ENCODE measurements around the gene UBE2C.
A peak's percentile ranks its signal among the peaks of the same experiment; 100 is the strongest.

Gene UBE2C

GRCh38 chr20:45833030-45833882, 20.8 kb downstream of the UBE2C start, which contains the start of gene SNX21:
Gene SNX21 (plus strand): TSS chr20:45833799. CDS start chr20:45833920, 121 bp downstream.
- DNase-seq (ENCODE audit: low read depth), result no peak

GRCh38 chr20:45833883-45834796, 21.7 kb downstream of the UBE2C start:
- DNase-seq (ENCODE audit: low read depth), result no peak

GRCh38 chr20:45834797-45835161, 22.3 kb downstream of the UBE2C start:
- no peak for DNase-seq (ENCODE audit: low read depth)

- no peak for DNase-seq (ENCODE audit: low read depth)
These were observed 22.9 kb downstream of the UBE2C start for GRCh38 chr20:45835329-45835765.

- no peak for DNase-seq (ENCODE audit: low read depth)
These were observed 23.4 kb downstream of the UBE2C start for GRCh38 chr20:45835825-45836224.

GRCh38 chr20:45836841-45837240, 24.4 kb downstream of the UBE2C start:
- DNase-seq (ENCODE audit: low read depth), result no peak

- DNase-seq (ENCODE audit: low read depth), result no peak
These were observed 28.3 kb downstream of the UBE2C start for GRCh38 chr20:45840700-45841198.

- no peak for DNase-seq (ENCODE audit: low read depth)
These were observed 29.1 kb downstream of the UBE2C start for GRCh38 chr20:45841407-45842129.

GRCh38 chr20:45842169-45842812, 29.8 kb downstream of the UBE2C start:
- no peak for DNase-seq (ENCODE audit: low read depth)

- DNase-seq (ENCODE audit: low read depth), result no peak
These were observed 31.1 kb downstream of the UBE2C start for GRCh38 chr20:45843506-45843905.

- DNase-seq (ENCODE audit: low read depth), result no peak
These were observed 33.0 kb downstream of the UBE2C start for GRCh38 chr20:45845452-45845851.

- no peak for DNase-seq (ENCODE audit: low read depth)
These were observed 36.0 kb downstream of the UBE2C start for GRCh38 chr20:45848421-45848820.

GRCh38 chr20:45848969-45849582, 36.6 kb downstream of the UBE2C start:
- no peak for DNase-seq (ENCODE audit: low read depth)

GRCh38 chr20:45850238-45850637, 37.8 kb downstream of the UBE2C start:
- no peak for DNase-seq (ENCODE audit: low read depth)

- DNase-seq (ENCODE audit: low read depth), result no peak
These were observed 38.5 kb downstream of the UBE2C start for GRCh38 chr20:45850926-45851325.

- no peak for DNase-seq (ENCODE audit: low read depth)
These were observed 39.1 kb downstream of the UBE2C start for GRCh38 chr20:45851501-45851900.

- no peak for DNase-seq (ENCODE audit: low read depth)
These were observed 39.9 kb downstream of the UBE2C start for GRCh38 chr20:45852326-45852725.

GRCh38 chr20:45853484-45853883, 41.0 kb downstream of the UBE2C start:
- DNase-seq (ENCODE audit: low read depth), result no peak

- DNase-seq (ENCODE audit: low read depth), result peak; percentile 74
These were observed 44.9 kb downstream of the UBE2C start, which contains the start of the genes ACOT8 and ZSWIM3 for GRCh38 chr20:45857114-45857881. Gene ACOT8 (minus strand): TSS chr20:45857392. CDS start chr20:45857315, 77 bp downstream. Gene ZSWIM3 (plus strand): TSS chr20:45857614. CDS start chr20:45857826, 212 bp downstream.

GRCh38 chr20:45857882-45858216, 45.4 kb downstream of the UBE2C start:
- DNase-seq (ENCODE audit: low read depth), result no peak

All from stimulated activated CD8-positive, alpha-beta memory T cell treated with anti-CD3 and anti-CD28 coated beads, Interleukin-7, amount 100 ng/mL, for 24 hours (primary cell).